Activated CD4-positive, alpha-beta T cell treated with anti-CD3 and anti-CD28 coated beads for 48 hours (primary cell): ENCODE measurements around the gene MEIS2.

Experiments used
- DNase-seq: peaks from one replicate; pipeline ENCODE4 v3.0.0-alpha.2; 2020

Gene MEIS2

DNA sequence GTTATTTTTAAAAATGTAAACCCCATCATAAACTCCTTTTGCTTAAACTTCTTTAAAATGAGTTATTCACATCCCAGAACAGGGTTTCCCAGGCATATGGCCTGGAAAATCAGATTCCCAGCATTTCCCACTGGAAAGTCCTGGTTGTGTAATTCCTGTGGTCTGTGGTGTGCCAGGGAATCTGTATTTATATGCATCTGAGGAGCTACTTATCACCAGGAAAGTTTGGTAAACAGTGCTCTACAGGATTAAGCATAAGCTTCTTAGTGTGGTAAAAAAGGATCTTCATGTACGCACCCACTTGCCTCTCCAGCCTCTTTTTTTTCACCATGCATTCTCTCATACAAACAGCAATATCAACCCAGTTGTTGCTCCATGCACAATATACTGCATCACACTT, 28.2 kb downstream of the MEIS2 start:
- DNase-seq = no peak

DNA sequence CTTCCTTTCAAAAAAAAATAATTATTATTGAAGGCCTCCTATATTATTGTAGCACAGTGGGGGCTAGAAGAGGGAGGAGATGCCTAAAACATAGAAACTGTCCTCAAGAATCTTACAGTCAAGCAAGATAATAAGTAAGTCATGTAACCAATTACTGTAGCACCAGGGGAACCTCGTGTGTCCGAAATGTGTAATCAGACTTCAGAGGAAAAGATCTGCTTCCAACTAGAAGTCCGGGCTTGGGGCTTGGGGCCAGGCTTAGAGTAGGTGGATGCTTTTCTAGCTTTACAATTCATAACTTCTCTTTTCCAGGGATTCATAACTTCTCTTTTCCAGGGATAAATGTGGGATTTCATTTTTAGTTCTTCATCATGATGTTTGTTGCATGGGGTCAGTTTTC, 29.2 kb downstream of the MEIS2 start:
- no peak for DNase-seq

DNA sequence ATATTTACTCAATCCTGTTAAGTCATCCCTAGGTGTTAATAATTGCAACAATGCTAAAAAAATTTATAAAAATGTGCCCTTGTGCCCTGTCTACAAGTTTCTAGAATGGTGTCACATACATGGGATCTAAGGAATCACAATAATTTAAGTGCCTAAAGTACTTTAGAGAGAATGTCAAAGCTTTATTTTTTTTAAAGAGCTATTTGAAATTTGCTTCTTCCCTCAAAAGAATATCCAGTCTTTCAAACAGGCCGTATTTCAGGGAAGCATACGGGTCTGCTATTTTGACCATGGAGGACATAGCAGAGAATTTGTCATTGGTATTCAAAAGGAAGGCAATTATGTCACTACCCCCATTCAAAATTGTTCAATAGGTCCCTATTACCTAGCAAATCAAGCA, 29.7 kb downstream of the MEIS2 start:
- DNase-seq = no peak

DNA sequence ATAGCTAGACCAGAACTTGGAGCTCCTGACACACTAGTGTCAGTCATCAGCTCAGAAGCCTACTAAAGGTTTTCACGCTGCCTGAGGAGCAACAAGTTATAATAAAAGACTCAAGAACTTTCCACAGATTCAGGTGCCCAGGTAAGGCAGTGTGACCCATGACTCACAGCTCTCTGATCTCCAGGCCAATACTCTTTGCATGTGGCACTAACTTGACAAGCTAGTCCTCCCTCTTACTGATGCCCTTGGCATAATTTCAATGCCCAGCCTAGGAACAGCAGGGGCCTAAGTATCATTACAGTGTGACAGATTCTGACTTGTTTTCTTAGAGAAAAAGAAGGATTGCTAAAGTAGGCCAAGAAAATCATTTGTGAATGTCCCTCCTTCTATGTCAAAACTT, 38.4 kb downstream of the MEIS2 start:
- no peak for DNase-seq

DNA sequence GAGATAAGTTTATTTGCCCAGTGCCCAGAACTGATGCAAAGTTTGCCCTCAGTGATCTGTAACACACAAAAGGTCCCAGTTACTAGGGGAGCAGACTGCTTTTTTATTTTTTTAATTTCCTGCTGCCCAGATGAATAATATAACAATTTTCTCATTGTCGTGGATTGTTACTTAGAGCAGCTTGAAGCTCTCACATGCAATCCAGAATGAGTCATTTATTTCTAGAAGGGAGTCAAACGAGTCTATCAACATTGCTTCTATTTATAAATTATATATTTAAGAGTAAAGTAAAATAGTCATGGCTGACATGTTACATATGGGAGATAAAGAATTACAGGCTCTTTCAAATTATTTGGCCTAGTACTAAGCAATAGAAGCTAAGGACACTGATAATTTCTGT, 41.3 kb downstream of the MEIS2 start:
- no peak for DNase-seq

DNA sequence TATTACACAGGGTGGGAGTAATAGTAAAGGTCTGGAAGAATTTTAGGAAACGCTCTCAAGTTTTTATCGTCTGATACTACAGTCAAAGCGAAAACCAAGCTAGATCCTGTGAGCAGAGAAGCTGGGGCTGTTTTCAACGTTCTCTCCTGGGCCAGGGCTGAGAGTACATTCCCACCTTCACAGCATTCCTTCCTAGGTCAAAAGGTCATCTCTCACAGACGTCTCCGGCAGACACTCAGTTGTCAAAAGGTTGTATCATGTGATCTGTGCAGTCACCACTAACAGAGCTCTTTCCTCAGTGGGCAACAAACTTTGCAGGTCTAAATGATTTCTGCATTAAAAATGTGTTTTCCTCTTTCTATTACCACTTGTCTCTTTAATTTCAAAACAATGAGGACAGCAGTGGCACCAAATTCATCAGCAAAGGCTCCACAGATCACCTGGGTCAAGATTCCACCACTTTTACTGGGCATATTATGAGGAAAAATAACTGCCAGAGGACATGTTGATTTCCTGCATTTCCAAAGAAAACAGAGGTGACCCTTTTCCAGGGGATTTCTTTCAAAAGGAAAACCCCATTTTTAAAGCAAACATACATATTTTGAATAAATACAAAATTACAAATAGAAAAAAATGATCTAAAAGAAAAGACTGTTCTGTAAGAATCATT, 41.9 kb downstream of the MEIS2 start:
- DNase-seq = no peak

DNA sequence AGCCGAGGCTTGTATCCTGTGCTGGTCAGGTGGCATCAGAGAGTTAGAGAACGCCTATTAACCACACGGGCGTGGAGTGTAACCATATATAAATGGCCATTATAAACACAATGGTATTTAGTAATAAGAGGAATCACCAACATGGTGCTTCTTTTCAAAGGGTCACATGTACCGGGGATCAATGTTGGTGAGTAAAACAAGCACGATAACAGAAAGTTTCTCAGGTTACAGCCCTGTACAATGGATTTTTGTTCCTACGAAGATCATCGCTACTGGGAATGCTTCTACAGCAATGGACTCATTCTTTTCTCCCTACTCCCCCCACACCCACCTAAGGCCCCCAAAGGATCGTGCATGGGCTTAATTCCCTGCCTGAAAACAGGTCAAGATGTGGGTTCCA, 42.5 kb downstream of the MEIS2 start:
- DNase-seq = no peak

DNA sequence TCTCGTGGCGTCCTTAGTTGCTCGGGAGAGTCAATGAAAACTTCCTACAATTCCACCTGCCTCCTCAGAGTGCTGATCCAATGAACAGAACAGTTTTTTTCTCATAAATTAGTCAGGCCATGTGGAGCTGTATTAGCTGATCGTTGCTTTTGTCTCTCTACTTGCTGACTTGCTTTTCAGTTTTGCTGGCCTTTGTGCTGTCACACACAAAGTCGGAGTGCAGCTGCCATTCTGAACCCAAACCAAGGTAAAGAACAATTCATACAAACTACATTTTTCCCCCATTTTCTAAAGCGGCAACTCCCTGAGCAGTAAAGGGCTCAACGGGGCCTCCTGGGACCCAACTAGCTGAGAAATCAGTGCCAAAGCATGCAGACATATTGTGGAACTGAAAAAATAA, 43.1 kb downstream of the MEIS2 start:
- no peak for DNase-seq

DNA sequence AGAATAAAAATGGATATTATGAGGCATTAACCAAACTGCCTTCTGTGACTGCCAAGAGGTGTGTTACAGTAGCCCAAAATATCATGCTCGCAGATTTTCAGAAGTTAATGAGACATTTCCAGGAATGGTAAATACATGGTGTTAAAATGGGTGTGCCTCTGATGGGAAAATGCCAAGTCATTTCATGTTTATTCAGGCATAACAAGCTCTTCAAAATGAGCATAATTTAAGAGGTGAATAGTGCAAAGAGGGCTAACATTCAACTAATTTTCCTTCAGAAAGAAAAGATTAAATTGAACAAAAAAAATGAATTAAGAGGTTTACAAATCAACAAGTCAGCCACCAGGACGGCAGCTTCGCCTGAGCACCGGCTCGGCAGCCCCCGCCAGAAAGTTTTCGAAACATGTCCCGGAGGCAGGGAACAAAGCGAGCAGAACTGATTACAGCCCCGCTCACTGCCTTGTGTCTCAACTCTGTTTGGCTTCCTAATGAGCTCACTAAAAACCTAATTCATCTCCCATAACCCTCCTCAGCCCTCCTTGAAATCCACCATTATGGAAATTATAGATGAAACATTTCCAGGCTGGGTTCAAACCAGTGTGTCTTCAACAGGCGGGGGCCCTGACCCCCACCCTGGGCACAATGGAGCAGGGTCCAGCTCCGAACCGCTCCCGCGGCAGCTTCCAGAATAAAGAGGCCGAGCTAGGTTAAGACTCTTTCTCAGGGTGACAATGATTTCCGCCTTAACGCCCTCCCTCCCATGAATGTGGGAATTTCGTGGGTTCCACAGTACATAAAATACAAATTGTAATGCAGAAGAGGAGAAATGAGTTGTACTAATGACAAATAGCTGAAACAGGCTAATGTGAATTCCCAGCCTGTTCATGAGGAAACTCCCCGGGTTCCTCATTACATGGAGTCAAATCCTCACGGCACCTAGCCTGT, 43.9 kb downstream of the MEIS2 start:
- DNase-seq = no peak

DNA sequence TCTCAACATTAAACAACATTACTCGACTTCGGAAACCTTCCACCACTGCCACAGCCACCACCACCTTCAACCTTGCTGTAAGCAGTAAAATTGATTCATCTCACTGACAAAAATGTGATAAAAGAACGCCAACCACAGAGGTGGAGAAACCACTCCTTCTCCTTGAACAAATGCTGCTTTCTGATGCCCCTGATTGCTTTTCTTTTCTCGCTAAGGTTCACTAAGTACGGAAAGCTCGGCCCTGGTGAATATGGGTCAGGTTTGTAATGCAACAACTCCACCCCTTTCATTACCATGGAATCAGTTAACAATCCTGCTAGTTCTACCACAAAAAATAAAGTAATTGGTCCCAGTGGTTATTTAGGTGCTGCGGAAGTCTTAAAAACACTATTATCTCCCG, 44.9 kb downstream of the MEIS2 start:
- no peak for DNase-seq

DNA sequence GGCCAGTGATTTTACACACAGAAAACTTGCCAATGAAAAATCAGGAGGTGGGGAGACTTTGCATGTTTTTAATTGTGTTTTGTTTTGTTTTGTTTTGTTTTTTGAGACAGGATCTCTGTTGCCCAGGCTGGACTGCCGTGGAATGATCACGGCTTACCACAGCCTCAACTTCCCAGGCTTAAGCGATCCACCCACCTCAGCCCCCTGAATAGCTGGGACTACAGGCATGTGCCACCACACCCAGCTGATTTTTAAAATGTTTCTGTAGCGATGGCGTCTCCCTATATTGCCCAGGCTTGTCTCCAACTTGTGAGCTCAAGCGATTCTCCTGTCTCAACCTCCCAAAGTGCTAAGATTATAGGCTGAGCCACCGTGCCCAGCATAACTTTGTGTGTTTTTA, 46.0 kb downstream of the MEIS2 start:
- no peak for DNase-seq

DNA sequence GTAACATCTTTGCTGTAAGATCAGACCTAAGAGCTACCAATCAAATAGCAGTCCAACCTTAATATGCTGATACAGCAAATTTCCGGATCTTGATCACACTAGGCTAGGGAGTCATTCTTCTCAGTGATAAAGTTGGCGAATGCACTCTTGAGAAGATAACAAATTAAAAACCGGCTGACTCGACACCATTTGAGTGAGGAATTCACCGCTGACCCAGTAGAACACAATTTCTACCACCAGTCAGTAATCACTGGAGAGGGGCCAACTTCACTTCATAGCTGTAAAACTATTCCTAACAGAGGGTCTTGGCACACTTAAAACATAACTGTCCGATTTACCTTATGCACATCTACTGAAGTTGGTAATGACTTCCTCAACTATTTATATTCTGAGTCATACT, 47.2 kb downstream of the MEIS2 start:
- no peak for DNase-seq

DNA sequence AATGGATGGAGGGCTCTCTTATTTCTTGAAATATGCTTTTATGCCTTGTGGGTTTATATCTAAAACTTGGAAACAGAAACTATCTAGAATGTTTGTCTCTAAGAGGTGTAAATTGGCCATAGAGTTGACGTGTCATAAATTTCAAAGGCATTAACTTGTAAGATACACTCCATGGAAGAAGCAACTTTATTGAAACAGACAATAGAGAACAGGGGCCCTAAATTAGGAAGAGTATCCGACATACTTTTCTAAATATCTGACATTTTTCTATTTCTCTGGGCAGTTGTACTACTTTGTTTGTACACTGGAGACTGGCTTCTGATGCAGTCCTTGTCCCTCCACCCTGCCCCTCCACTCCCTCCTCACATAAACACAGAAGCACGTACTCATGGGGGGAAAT, 50.0 kb downstream of the MEIS2 start:
- no peak for DNase-seq

DNA sequence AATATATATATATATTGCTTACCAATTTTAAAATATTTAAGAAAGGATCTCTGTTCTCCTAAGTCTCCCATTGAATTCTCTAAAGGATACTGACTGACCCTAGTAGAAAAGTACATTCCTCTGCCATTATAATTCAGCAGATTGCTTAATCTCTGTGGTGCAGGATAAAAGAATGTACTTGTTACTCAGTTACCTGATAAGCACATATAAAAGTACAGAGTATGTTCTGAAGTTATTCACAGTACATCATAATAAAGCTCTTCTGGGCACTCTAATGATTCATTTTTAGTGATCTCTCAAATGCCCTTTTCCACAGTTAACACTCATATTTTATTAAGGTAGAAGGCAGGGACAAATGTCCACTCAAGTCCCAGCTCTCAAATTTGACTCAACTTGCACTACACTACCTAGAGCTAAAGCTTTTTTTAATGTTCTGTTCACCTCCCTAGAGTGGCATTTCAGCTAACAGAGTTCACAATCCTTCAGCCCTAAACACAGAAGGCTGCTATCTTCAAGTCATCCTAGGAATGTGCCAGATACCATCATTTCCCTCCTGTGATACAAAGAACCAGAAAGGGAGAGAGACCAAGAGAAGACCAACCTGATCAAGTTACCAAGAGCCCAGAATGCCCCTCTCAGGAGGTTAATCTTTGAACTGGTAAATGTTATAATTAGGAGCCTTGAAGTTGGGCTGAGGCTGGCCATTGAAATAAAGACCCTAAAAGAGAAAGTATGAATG, 53.3 kb downstream of the MEIS2 start:
- no peak for DNase-seq

DNA sequence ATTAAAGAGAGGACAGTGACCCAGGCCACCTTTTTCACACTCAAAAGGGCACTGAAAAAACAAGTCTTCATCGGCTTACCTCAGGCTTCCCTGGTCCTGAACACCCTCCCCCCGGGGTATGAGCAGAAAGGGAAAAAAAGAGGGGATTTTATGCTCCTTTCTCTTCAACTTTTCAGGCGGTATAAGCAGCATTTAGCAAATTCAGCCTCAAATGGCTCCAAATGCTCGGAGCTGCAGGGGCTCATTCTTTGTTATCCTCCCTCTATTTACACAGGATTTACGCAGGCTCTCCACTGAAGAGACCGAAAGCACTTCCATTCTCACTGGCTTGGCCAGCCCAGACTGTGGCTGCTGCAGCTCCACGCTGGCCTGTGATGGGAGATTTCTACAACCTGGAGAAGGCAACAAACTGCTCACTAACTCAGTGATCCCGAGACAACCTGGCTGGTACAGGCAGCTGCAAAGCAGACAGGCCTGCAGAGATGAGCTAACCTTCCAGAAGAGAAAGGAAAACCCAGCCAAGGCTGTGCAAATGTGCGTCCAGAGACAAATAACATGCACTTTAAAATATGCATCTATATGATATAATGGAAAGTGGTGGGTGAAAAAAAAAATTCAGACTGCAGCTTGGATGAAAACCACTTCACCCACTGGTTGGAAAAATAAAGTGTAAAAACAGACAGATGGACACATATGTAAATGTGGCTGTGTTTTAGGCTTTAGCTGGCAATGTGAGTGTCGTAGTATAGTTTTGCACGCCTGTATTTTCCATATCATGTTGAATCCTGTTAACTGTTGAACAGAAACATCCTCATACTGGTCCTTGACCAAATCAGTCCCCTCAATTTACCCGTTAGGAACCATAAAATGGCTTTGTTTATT, 54.2 kb downstream of the MEIS2 start:
- no peak for DNase-seq

DNA sequence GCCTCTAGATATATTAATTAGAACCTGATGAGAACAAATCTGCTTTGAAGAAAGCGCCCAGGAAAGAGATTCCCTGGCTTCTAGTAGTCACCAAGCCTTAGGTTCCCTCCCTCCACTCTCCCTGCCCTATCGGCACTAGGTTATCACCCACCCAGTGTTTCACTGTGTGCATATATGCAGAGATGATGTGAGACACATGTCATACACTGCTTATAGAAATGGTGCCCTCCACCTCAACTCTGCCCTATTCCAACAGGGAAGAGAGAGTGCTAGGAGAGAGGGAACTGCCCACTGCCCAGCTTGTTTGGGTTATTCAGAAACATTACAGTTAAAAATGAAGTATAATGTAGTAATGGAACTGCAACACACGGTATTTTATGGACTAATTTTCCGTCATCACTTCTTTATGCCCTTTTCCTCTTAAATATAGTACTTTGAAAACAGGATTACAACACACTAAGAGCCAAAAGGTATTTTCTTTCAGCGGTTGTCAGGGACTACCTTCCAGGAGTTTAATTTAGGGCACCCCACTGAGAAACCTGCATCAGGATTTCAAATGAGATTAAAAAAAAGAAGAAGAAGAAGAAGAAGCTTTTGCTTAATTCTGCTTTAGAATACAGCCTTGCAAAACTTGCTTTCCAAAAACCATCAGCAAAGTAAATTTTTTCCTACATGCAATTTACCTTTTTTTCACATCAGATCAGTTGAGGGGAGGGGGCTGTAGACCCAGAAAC, 55.3 kb downstream of the MEIS2 start:
- DNase-seq = no peak

DNA sequence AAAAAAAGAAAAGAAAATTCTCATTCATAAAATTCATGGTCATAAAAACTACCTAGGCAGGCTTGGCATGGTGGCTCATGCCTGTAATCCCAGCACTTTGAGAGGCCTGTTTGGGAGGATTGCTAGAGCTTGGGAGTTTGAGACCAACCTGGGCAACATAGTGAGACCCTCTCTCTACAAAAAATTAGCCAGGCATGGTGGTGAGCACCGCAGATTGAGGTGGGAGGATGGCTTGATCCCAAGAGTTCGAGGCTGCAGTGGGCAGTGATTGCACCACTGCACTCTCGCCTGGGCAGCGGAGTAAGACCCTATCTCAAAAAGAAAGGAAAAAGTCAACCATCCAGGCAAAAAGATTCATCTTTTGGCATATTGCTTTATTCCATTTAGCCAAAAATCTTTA, 58.5 kb downstream of the MEIS2 start:
- no peak for DNase-seq

DNA sequence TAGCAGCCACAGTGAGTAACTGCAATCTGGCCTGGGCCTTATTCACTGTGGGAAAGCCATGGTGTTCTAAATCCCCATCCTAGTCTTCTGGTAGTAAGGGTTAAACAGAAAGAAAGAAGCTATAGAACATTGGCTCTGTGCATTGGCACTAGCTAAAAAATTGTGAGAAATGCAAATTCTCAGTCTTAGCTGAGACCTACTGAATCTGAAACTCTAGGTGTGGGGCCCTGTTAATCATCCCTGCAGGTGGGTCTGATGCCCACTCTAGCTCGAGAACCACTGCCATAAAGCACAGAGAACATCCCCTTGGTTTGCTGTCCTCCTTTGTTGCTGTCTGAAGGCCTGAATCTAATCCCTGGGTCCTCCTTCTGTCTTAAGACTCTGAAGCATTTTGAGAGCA, 59.3 kb downstream of the MEIS2 start:
- no peak for DNase-seq

DNA sequence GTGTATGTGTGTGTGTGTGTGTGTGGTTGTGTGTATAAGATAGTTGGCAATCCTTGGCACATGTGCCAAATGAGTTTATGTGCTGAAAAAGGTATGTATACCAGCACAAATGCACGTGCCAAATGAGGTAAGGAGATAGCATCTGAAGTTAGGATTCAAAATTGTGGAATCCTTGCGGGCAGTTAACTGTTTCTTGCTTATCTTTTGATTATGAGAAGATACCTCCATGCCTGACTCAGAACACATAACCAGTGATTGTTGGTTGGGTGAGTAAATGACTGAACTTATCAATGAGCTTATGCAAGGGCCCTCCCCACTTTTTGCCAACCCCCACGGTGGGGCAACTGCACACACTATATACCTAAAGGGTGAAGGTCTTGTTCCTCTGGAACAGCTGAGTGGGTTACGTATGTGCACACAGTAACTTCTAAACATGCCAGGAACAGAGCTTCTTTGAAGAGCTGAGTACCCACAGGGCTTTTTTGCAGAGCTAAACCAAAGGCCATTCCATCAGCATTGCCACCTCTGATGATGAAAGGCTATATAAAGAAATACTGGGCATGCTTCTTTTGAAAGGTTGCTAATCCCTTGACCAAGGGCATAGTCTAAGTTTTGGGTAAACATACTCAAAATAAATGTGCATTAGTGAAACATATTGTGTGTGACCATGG, 60.1 kb downstream of the MEIS2 start:
- no peak for DNase-seq

DNA sequence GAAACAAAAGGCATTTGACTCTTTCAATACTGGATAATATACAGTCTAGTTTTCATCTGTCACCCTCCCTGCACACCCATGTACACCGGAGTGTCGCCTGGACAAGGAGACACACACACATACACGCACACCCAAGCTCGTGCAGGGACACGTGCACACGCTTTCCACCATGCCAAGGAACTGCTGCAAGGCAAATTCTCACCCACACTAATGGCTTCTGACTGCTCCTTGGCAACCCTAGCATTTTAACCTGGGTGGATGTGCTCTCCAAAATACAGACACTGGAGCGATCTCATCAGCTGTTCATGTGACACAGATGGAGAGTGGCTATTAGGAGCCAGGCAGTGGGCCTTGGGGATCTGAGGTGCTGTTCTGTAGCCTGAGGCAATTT, 61.6 kb downstream of the MEIS2 start:
- DNase-seq = no peak
